Psoas muscle (tissue), 8 donors: ENCODE data around the gene KSR1. TPM values are rescaled to one million over a fixed set of nuclear protein-coding genes. Genes with fewer than 3 reads are reported as not detected.

Experiments used
- ATAC-seq, 4 donors: fragments of 200-7000 bp; cut with Tn5 transposase; one replicate each; pipeline ENCODE4 v1.9.1; 2020; ENCODE audit warnings: moderate library complexity in 3 of 4, mild to moderate bottlenecking in 2 of 4
- DNase-seq, 2 donors: peaks; one replicate each; pipeline ENCODE4 v3.0.0-alpha.2; 2020
- H3K27ac ChIP-seq: fragments of 200-600 bp; one replicate; pipeline ENCODE4 v1.8.0; 2022
- H3K27me3 ChIP-seq, 3 donors: fragments of 200-600 bp in 1 of 3; one replicate each; pipeline versions ENCODE4 v1.6.1 to v1.8.0; 2013 to 2022; ENCODE audit warnings: low read length in 2 of 3, mild to moderate bottlenecking in 2 of 3, moderate library complexity in 1 of 3; ENCODE audit not compliant: insufficient read depth in 3 of 3
- H3K36me3 ChIP-seq, 2 donors: fragments of 200-600 bp in 1 of 2; one replicate each; pipeline versions ENCODE4 v1.6.1 to v1.8.0; 2013 to 2022; ENCODE audit warnings: low read depth in 1 of 2, mild to moderate bottlenecking in 1 of 2, moderate library complexity in 1 of 2; ENCODE audit not compliant: insufficient read depth in 1 of 2
- H3K4me1 ChIP-seq: fragments of 200-600 bp; one replicate; pipeline ENCODE4 v1.8.0; 2022
- H3K4me3 ChIP-seq: fragments of 200-600 bp; one replicate; pipeline ENCODE4 v1.8.0; 2022; ENCODE audit warnings: mild to moderate bottlenecking
- H3K9me3 ChIP-seq: fragments of 200-600 bp; one replicate; pipeline ENCODE4 v1.8.0; 2022
- CTCF ChIP-seq: fragments of 200-600 bp; IDR thresholded peaks from one replicate; pipeline ENCODE4 v1.8.0; 2022; ENCODE audit warnings: antibody characterized with exemption
- WGBS, 3 donors: extraction: QIAGEN DNeasy Blood & Tissue Kit; methylation state at CpG; one replicate each; pipeline versions ENCODE4 v1.1.6 to v1.1.7; 2013; 5-methylcytosine and 5-hydroxymethylcytosine counted together
- intact Hi-C, 2 donors: fragments of 100-400 bp; cut with DNase I; formaldehyde crosslinking; loops; one replicate each; pipeline versions ENCODE4 v1.11.0 to v1.14.2; 2022
- polyA plus RNA-seq, 3 donors: library from polyadenylated mRNA; stranded (reverse); fragments of 200-250 nt; gene quantifications; one replicate each; pipeline ENCODE4 v1.2.3, GENCODE V29; 2013
- total RNA-seq, 4 donors: library from RNA; stranded (reverse); fragmentation: NEBNext Ultra II Directional in 2 of 4; extraction: Animal tissue kit (Norgen Biotek cat#: 25700) in 2 of 4; gene quantifications; one replicate each; pipeline versions ENCODE4 v1.2.1 to v1.2.4, GENCODE V29; 2021 to 2023
- donor health status: healthy with polysubstance abuse.
- donor health status: DM: no; HTN: no; CAD: no; lungs with moderate emphysema.
- donor health status: Bipolar disorder and iron deficiency.
- donor health status: healthy.
- donor health status: DM: yes; HTN: yes; CAD: no.
- donor health status: DM: no; HTN: no; CAD: no.
- donor health status: DM: no; HTN: no; CAD: no.
- donor health status: DM: yes; HTN: yes; CAD: no.

The KSR1 gene
- total and polyA plus RNA-seq, 7 donors: 7.8 to 93.0 (median 46.5) TPM

- ATAC-seq: no peak
- Histone ChIP-seq H3K27ac (no peak overlapping the region), H3K36me3 (no peaks in the 10 kb centered on the region), H3K4me1 (peaks cover 15% of the 10 kb centered on the region), H3K9me3 (no peaks in the 10 kb centered on the region), H3K4me3 (no peak overlapping the region), H3K27me3 (no peaks in the 10 kb centered on the region)
- no peak for DNase-seq
- WGBS, 3 donors: 96% methylated on average over 8 of the region's 8 CpGs
- intact Hi-C loops: loop anchor here in 1 of 2 donors (5.0 kb wide), 1 partner anchor 48 kb away; no protein-coding TSS in a partner anchor
- no peak for TF ChIP-seq CTCF
These were observed 82.9 kb downstream of the KSR1 start for GRCh38 chr17:27539152-27539551.

- Histone ChIP-seq H3K9me3 (no peaks in the 10 kb centered on the region), H3K4me1 (peaks cover 15% of the 10 kb centered on the region), H3K27me3 (no peaks in the 10 kb centered on the region), H3K27ac (peak overlapping the region; percentile 76), H3K4me3 (no peak overlapping the region), H3K36me3 (no peaks in the 10 kb centered on the region)
- TF ChIP-seq CTCF: no peak
- DNase-seq: no peak
- WGBS, 3 donors: 50 to 79% (median 65%) methylated on average over 3 of the region's 3 CpGs
- ATAC-seq: peak in 1 of 4 donors; percentile 24
- intact Hi-C loops: loop anchor here in 1 of 2 donors (5.0 kb wide), 2 partner anchors 47 to 48 kb away; no protein-coding TSS in a partner anchor
These were observed 83.6 kb downstream of the KSR1 start for GRCh38 chr17:27539794-27540317.

- Histone ChIP-seq H3K4me1 (peaks cover 15% of the 10 kb centered on the region), H3K27ac (peak overlapping the region; percentile 76), H3K27me3 (no peaks in the 10 kb centered on the region), H3K36me3 (no peaks in the 10 kb centered on the region), H3K9me3 (no peaks in the 10 kb centered on the region), H3K4me3 (no peak overlapping the region)
- intact Hi-C loops: loop anchor here in 1 of 2 donors (5.0 kb wide), 1 partner anchor 48 kb away; no protein-coding TSS in a partner anchor
- 41 to 66% (median 45%) methylated on average over 16 of the region's 16 CpGs for WGBS, 3 donors
- ATAC-seq (peak; percentile 77 to 88 (median 86)), DNase-seq (peak; percentile 83 to 85)
- no peak for TF ChIP-seq CTCF
These were observed 84.3 kb downstream of the KSR1 start for GRCh38 chr17:27540318-27541101.

GRCh38 chr17:27541301-27542023 lies 85.2 kb downstream of the KSR1 start:
- peaks cover 15% of the 10 kb centered on the region for H3K4me1 ChIP-seq
- no peak for TF ChIP-seq CTCF
- DNase-seq (no peak), ATAC-seq (no peak)
- intact Hi-C loops: loop anchor here in 1 of 2 donors (5.0 kb wide), 1 partner anchor 49 kb away; no protein-coding TSS in a partner anchor
- 95 to 96% (median 95%) methylated on average over 6 of the region's 6 CpGs for WGBS, 3 donors
- H3K36me3 ChIP-seq: no peaks in the 10 kb centered on the region
- no peak overlapping the region for H3K27ac ChIP-seq
- no peaks in the 10 kb centered on the region for H3K27me3 ChIP-seq
- no peak overlapping the region for H3K4me3 ChIP-seq
- H3K9me3 ChIP-seq: no peaks in the 10 kb centered on the region
